Left forelimb (tissue), 1 donor: ENCODE measurements around the gene RFPL3.
"Not testable (repeated sequence)": the region's sequence is repeated elsewhere in the genome, so short reads cannot be mapped to it uniquely, and the experiment has no call there.

Experiments
- DNase-seq: peaks from one replicate; pipeline ENCODE4 v3.0.0-alpha.2; 2018; ENCODE audit warnings: low spot score

Gene RFPL3

DNA sequence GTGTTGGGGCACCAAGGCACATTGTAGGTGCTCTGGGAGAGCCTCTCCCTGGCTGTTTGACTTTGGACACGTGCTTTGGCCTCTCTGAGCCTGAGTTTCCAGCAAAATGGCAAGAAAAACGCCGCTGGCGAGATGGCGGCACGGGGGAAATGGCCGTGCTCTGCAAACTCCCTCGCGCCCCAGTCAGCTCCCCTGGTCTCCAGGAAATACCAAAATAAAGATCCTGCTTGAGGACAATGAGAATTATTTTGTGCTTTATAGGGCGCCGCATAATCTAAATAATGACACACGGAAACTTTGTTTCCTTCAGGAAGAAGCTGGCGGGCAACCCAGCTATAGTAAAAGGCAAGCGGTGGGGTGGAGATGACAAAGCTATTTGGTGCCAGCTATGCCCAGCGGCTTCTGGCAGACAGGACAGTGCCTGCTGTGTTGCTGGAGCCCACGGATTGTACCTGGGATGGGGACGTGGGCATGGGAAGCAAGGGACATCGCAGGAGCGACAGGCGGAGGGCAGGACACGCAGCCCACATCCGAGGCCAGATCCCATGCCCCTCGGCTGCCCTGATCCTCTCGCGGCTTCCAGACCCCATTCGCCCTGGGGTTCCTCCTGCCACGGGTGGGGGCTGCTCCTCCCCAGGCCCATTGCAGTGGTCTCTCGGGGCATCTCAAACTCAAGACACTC, 26.3 kb upstream of the RFPL3 start:
- DNase-seq: peak; percentile 52

DNA sequence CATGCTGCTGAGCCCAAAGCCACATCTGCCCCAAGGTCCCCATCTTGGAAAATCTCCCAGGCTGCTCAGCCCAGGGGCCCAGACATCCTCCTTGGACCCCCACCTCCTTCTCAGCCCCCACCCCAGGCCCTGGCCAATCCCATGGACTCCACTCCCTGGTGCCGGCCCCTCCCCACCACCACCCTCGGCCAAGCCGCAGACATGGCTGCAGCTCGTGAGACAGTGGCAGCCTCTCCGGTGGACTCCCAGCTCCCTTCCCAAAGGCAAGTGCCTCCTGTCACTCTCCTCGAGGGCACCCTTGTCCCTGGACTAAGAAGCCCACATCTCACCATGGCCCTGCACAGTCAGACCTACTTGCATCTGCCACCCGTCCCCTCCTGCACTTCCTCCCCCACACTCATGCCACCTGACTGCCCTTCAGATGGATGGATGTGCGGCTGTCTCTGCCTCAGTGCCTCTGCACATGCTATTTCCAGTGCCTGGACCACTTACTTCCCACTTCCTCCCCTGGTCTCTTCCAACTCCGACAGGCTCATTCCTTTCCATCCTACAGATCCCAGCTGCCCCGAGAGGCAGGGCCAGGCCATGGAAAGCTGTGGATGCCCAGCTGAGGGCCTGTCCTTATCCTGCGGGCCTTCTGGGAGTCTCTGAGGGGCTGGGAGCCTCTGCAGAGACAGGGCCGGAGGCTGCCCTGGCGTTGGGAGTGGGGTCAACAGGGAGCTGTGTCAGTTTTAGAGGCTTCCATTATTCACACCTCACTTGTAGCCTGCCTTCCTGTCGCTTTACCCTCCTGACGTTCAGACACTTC, 25.5 kb upstream of the RFPL3 start:
- peak; percentile 57 for DNase-seq

DNA sequence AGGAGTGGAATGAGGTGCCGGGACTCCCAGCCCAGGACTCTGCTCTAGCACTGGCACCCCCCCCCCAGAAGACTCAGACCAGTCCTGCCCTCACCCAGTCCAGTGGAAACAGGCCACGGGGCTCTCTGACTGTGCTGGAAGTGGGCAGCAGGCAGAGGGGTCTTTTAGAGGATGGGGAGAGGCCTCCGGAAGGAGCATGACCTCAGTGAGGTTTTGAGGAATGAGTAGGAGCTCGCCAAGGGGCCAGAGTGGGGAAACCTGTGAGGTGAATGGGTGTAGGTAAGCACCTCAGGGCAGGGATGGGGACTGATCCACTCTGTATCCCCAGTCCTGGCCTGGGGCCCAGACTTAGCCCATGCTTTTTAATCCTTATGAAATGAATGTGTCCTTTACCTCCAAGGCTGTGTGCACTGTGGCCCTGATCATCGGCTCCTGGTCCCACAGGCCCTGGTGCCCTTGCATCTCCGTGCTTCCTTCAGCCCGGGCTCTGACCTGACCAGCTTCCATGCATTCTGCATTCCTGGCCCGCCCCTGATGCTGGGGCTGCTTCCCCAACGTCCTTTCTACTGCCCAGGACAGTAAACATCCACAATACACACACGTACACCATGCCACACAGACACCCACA, 24.4 kb upstream of the RFPL3 start:
- peak; percentile 38 for DNase-seq

DNA sequence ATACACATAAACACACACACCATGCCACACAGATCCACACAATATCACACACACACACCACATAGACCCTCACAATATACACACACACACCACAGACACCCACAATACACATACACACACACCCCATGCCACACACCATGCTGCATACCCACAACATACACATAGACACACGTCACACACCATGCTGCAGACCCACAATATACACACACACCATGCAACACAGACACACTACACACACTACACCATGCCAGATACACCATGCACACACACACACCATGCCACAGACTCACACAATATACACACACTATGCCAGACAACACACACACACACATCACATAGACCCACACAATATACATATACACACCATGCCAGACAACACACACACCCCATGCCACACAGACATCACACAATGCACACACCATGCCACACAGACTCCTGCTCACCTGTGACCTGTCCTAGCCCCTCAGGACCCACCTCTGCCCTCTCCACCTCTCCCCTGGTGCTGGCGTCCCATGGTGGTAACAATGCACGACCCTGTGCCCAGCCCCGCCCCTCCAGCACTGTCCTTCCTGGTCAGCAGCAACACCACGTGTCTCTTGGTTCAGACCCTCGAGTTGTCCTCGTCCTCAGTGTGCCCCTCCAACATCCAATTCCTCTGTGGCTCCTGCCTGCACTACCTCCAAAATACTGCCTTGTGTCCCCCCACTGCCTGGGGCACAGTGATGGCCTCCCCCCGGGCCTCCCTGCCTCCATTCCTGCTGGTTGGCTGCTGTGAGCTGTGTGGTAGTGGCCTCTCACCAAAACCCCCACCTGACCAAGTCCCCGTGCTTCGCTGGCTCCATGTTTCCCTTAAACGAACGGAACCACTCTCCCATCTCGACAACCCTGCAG, 23.7 kb upstream of the RFPL3 start:
- peak; percentile 61 for DNase-seq

DNA sequence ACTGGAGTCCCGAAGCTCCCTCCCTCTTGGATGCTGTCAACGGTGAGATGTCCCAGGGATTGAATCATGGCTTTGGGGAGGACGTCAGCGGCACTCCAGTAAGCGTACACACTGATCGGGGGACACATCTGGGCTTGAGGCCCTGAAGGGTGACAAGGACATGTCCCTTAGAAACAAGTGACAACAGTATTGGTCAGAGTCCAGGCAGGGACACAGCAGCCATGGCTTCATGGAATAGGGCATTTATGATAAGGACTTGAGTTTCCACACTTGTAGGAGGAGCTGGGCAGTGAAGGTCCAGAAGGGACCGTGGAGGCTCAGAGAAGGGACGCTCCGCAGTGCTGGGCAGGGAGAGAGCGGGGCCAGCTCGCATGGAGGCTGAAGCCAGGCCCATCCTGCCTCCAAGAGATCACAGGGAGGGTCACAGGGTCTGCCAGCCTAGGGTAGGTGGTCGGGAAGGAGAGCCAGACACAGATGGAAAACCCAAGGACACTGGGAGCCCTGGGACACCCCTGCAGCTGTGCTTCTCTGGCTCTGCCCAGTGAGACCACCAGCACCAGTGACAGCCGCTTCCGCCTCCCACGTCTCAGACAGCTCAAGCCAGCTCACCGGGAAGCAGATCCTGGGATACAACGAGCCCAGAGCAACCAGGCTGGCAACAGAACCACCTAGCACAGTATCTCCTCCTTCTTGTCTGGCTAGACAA, 22.9 kb upstream of the RFPL3 start:
- peak; percentile 44 for DNase-seq

DNA sequence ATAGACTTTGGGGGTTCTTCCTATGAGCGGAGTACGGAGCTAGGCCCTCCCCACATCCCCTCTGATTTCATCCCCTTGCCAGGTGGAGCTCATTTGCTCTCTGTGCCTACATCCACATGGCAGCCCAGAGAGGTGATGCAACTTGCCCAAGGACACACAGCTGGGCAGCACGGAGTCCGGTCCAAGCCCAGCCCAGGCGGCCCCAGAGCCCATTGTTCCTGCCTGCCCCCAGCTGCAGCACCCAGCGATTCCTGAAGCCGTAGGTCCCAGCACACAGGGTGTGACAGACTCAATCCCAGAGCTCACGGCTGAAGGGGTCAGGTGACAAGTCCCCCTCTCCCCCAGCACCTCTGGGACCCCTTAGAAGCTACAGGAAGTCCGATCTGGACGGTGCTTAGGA, 22.2 kb upstream of the RFPL3 start:
- peak; percentile 30 for DNase-seq

DNA sequence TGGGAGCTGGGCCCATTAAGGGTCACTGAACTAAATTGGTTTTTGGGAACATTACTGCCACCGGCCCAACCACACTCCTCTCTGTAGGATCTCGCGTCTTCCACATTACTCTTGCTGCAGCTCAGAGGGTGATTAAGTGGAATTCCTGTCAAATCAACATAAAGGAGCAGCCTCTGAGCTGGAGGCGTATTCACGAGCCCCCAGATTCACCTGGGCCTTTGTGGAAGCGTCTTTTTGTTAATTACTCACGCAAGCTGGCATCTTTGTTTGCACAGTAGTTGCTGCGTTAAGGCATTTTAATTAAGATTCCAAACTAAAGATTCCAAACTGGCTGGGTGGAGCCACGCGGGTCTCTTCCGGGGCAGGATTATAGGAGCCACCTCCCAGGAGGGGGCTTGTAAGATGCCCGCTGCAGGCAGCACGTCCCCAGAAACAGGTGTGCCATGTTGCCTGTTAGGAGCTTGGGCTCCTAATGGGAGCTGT, 21.5 kb upstream of the RFPL3 start:
- peak; percentile 53 for DNase-seq

DNA sequence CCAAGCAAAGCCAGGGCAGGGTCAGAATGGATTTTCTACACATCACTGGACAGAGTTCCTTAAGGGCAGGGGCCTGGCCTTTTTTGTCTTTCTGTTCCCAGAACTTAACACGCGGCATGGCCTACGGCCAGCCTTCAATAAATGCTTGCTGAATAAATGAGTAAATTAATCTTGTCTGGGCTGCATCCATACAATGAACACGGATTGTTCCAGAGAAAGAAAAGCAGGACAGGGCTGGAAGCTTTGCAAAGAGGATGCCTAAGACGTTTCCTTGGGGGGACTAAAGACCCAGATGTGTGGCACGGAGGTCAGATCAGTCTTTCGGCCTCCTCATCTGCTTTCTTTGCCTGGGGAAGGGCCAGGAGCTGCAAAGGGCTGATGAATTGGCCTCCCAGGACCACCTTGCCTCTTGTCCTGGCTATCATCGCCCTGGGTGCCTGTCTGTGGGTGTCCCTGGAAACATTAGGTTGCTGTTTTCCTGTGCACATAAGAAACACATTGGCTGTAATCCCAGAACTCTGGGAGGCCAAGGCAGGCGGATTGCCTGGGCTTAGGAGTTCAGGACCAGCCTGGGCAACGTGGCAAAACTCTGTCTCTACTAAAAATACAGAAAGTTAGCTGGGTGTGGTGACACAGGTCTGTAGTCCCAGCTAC, 20.8 kb upstream of the RFPL3 start:
- peak; percentile 53 for DNase-seq

DNA sequence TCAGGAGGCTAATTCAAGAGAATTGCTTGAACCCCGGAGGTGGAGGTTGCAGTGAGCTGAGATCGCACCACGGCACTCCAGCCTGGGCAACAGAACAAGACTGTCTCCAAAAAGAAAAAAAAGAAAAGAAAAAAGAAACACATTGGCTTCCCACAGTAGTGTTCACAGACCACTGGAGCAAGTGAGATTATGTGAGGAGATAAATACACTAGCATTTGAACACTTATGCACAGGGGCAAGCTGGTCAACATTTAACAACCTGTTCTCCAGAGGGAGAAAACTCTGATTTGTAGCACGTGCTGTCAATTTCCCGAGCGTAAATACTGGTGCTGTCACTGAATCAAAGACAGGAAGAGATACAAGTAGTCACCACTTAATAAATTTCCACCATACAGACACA, 20.2 kb upstream of the RFPL3 start:
- DNase-seq: not testable (repeated sequence)

DNA sequence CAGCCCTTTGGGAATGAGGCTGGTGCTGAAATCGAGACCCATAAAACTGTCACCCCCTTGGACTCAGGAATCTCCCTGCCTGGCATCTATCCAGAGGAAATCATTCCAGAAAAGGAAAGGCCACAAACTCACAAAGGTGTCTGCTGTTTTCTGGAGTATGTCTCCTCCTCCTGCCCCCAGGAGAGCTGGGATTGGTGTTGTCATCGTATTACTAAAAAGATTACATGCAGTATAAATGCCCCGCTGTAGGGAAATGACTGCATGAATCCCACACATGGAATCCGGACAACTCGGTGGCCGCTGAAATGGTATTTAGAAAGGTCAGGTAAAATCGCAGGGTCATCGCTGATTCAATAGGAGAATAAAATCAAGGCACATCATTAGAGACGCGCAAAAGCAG, 18.9 kb upstream of the RFPL3 start:
- peak; percentile 36 for DNase-seq

DNA sequence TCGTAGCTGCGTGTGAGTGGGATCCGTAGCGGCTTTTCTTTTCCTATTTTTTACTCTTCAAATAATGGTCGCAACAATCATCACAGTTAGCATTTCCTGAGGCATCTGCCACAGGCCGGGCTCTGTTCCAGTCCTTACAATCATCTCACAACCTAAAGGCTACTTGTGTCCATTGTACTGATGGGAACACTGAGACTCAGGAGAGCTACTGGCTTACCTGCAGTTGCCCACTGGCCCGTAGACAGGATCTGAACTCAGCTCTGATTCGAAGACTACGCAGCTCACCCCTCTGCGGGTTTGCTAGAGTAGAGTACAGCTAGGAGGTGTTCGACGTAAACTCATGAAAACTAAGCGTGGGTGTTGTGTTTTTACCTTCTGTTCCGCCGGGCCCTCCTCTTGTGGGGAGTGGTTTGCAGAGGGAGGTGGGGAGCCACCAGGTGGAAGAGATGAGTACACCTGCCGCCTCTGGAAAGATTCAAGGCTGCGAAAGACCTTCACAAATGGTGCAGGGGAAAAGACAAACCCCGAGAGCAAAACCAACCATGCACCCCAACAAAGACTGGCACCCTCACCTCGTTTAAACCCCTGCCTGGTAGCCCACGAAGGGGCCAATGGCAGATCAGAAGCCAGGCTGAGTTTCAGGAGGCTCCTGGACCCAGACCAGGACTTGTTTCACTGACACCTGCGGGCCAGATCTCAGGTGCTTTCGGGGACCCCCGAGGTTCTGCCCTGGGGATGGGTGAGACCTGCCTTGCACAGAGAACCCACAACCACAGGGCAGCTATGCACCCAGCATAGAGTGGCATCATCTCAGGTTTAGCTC, 18.3 kb upstream of the RFPL3 start:
- DNase-seq: peak; percentile 47

DNA sequence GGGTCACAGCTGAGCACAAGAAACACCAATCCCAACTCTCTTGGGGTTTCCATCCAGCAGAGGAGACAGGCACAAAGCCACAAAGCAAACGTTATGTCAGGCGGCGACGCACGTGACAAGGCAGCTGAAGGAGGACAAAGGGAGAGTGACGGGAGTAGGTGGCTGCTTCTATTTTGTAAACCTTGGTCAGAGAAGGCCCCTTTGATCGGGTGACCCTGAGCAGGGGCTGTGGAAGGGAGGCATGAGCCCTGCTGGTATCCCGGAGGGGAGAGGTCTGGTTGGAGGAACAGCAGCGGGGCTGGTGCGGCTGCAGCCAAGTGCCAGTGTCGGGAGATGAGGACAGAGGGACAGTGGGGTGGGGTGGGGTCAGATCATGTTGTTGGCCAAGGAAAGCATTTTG, 17.3 kb upstream of the RFPL3 start:
- DNase-seq: peak; percentile 44

DNA sequence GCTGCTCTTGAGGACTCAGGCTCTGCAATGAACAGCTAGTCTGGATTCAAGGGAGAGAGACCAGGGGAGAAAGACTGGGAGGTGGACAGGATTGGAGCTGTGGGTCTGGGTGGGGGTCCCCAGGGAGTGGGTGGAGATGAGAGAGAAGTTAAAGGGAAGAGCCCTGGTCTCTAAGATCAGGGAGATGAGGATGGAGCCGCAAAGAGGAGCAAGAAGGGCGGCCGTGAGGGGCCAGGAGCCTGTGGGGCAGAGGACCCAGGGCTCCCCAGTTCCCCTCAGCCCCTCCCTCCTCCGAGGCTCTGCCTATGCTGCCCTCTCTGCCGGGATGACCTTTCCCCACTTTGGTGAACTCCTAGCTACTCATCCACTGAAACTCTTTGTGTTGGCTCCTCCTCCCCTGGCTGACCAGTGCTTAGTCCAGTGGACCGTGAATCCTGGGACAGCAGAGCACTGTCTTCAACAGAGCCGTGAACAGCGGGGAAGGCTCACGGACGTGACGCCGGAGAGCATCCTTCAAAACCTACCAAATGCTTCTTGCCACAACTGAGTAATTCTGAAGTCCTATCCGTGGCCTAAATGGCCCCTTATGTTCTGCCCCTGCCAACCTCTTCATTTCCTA, 16.4 kb upstream of the RFPL3 start:
- DNase-seq: peak; percentile 53

DNA sequence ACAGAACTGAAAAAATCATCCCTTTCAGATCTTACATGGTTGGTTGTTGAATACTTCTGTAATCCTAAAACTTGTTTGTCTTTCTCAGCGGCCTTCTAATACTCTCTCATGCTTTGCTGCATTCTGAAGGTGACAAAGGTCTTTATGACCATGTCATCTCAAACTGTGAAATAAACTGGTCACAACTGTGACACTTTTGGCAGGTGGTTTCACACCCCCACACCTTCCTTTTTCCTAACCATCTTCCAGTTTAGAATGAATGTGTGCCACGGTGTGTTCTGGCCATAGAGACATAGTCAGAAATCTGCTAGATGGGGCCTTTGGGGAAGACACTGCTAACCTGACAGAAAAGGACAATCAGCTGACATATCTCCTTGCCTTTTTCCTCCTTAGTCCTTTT, 14.7 kb upstream of the RFPL3 start:
- no peak for DNase-seq

DNA sequence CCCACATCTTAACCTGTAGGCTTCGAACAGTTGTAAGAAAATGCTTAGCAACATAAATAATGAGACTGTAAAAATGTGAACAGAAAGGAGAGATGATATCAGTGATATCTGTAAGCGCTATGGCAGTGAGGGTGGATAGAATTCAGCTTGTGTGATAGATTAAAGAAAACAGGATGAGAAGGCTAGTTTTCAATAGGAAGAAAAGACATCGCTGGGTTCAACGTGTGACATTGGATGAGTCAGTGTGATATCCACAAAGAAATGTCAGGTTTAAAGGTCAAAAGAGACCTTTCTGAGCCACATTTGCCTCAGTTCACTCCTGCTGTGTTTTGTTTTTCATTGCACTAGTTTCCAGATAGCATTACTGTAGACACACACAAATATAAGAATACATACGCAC, 13.7 kb upstream of the RFPL3 start:
- DNase-seq: no peak

DNA sequence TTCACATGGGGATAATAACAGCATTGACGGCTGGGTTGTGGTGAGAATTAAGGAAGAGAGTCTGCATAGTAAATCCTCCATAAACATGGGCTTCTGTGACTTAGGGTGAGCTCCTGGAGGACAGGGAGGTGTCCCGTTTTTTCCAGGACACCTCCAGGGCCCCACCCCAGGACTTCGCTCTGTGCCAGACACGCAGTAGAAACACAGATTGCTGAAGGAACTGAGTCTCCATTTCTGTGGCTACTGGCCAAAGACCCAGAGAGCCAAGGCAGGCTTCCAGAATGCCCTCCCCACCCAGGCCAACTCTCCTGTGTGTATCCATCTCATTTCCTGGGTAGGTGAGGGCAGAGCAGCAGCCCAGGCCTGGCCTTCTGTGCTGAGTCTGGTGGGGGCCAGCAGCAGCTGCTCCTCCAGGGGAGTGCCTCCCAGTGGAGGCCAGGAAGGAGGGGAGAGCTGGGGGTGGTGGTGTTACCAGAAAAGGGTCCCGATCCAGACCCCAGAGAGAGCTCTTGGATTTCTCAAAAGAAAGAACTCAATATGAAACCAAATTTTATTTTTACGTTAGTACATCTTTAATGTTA, 9.5 kb upstream of the RFPL3 start:
- no peak for DNase-seq

DNA sequence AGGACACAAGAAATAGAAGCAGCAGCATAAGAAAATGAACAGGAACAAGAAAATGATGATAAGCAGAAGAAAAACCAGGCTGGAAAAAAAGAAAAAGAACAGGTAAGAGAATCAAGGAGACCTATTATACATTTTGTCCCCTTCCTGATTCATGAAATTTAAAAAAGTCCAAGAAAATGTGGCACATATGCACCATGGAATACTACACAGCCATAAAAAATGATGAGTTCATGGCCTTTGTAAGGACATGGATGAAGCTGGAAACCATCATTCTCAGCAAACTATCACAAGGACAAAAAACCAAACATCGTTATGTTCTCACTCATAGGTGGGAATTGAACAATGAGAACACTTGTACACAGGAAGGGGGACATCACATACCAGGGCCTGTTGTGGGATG, 5.8 kb upstream of the RFPL3 start:
- not testable (repeated sequence) for DNase-seq

DNA sequence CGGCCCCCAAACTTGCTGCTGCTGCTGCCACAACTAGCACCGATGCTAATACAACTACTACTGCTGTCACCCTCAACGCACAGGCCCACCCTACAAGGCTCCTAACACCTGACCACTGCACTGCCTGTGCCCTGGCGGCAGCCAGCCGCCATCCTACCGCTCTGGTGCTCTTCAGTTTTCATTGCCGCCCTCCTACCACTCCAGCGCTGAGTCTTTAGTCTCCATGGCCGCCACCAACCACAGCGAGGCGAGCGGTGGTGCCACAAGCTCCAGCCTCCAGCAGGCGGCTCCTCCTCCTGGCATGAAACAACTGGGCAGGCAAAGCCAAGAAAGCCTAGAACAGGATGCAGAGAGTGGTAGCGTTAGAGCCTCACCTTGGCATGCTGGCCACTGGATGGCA, 5.0 kb upstream of the RFPL3 start:
- no peak for DNase-seq

DNA sequence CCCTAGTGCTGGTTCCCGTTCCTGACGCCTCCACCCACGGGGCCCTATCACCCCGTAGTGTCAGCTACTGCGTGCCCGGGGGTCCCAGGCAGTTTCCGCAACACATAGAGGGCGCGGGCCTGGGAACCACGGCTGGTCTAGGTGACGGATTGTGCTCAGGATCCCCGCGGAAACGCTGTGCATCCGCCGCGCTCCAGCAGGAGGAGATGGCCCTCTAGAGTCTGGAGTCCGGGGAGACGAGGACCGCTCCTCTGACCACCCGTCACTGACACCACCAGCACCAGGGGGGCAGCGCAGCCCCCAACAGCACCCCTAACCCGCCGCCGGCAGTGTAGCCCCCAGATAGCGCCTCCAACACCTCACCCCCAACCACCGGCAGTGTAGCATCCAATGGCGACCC, 4.4 kb upstream of the RFPL3 start:
- DNase-seq: no peak
